Hematopoietic multipotent progenitor cell treated with erythropoietin and hydrocortisone succinate and interleukin-3 and kit ligand, for 17 days (in vitro differentiated cells): ENCODE data around the gene KIAA0586.
A peak's percentile ranks its signal among the peaks of the same experiment; 100 is the strongest.
"Not testable (repeated sequence)": the region's sequence is repeated elsewhere in the genome, so short reads cannot be mapped to it uniquely, and the experiment has no call there.

Experiments
- DNase-seq: peaks from one replicate; pipeline ENCODE4 v3.0.0-alpha.2; 2015; ENCODE audit warnings: low spot score

The KIAA0586 gene

GRCh38 chr14:58464652-58465051 is 37.1 kb downstream of the KIAA0586 start:
- DNase-seq, result no peak

- DNase-seq, result no peak
Measured at GRCh38 chr14:58465421-58465820, 37.9 kb downstream of the KIAA0586 start.

DNA sequence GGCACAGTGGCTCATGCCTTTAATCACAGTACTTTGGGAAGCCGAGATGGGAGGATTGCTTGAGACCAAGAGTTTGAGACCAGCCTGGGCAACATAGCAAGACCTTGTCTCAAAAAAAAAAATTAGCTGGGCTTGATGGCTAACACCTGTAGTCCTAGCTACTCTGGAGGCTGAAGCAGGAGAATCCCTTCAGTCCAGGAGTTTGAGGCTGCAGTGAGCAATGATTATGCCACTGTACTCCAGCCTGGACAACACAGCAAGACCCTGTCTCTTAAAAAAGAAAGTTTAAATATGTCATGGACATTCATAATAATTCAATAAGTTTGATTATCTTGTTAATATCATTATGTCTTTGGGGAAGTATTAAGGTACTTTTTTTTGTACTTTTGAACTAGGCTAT is 38.9 kb downstream of the KIAA0586 start:
- no peak for DNase-seq

GRCh38 chr14:58467575-58467974 is 40.1 kb downstream of the KIAA0586 start:
- DNase-seq, result no peak

DNA sequence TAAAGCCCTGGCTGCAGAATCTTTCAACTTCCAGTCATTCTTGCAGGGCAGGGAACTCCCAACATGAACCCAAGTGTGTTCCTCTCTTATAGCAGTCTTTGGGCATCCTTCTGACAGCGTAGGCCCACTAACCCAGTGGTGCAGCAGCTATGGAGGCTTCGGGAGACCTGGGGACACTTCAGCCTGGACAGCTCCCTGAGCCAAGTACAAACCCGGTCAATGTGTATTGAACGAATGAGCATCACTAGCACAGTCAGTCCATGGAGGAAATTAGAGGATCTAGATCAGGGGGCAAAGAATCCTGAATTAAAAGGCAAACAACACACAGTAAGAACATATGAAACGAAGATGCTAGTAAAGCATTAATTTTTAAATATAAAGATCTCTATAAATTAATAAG is 41.8 kb downstream of the KIAA0586 start:
- no peak for DNase-seq

DNA sequence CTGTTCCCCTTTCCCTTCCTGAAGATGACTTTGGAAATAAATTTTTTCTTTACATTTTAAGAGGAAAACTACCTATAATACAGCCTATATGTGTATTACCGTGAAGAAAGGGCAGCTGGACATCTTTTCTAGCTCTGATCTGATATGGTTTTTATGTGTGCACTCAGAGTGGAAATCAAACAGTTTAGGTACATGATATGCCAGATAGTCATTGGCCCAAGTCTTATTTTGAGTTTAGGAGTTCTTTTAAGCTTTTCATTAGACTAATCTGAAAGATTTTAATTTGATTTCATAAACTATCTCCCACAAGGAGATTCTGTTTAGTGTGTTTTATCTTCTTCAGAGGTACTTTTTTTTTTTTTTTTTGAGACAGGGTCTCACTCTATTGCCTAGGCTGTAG is 48.8 kb downstream of the KIAA0586 start:
- DNase-seq, result no peak

- DNase-seq, result no peak
Measured at GRCh38 chr14:58477653-58478052, 50.1 kb downstream of the KIAA0586 start.

DNA sequence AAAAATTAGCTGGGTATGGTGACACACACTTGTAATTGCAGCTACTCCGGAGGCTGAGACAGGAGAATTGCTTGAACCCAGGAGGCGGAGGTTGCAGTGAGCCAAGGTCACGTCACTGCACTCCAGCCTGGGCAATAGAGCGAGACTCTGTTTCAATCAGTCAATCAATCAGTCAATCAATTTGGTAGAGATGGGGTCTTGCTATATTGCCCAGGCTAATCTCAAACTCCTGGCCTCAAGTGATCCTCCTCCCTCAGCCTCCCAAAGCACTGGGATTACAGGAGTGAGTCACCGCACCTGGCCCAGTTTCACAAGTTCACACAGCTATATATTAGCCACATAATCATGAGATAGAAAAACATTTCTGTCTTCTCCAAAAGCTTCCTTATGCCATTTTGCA is 50.8 kb downstream of the KIAA0586 start:
- not testable (repeated sequence) for DNase-seq

DNA sequence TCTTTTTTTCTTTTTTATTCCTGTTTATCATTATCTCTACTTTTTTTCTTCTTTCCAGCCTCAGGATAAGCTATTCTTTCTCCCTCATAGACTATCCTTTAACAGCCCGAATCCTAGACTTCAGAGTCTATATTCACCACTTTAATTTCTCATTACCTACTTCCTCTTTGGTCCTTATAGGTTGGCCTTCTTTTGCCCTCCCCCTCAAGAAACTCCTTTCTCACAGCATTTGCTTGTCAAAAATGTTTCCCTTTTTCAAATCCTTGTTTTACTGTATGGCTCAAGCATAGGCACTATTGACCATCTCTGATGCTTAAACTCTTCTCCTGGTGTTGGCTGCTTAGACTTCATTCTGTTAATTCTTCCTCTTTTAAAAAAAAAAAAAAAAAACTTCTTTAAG is 52.5 kb downstream of the KIAA0586 start:
- DNase-seq, result no peak

GRCh38 chr14:58484176-58484575 is 56.7 kb downstream of the KIAA0586 start:
- no peak for DNase-seq

DNA sequence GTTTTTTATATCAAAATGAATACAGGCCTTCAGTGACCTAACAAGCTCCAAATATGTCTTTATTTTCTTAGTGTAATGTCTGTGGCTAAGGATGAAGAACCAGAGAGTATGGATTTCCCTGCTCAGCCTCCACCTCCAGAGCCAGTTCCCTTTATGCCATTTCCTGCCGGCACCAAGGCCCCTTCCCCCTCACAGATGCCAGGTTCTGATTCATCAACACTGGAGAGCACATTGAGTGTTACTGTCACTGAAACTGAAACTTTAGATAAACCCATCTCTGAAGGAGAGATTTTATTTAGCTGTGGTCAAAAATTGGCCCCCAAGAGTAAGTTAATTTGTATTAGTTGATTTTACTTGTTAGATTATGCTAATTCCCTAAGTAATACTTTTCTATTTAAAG is 61.0 kb downstream of the KIAA0586 start:
- DNase-seq, result no peak

DNA sequence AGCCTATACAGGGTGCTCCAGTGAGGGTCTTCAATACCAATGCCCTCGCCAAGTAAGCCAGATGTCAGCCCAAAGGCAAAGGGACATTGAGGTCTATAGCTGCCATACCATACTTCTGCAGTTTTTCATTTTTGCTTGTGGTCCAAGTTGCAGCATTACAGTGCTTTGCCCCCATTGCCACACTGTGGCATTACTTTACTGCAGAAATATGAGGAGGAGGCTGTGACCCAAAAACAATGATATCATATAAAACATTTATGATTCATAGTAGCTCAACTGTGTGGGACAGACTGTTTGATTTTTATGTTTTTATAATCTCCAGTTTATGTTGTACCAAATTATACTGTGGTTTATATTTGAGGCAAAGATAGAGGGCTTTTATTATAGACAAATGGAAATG is 64.1 kb downstream of the KIAA0586 start:
- DNase-seq, result no peak

DNA sequence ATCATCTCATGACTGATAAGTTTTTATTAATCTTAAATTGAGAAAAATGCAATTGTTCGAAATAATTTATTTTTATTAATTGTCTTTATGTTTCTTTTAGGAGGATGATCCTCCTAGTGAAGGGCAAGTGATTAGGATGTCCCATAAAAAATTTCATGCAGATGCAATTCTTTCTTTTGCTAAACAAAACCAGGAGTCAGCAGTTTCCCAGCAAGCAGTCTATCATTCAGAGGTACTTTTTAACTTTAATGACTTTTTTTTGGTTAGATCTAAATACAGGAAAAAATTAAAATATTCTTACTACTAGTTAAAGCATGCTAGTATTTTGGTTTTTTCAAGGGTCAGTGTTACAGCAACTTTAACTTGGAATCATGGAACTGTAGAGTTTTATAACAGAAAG is 64.5 kb downstream of the KIAA0586 start:
- DNase-seq, result no peak

DNA sequence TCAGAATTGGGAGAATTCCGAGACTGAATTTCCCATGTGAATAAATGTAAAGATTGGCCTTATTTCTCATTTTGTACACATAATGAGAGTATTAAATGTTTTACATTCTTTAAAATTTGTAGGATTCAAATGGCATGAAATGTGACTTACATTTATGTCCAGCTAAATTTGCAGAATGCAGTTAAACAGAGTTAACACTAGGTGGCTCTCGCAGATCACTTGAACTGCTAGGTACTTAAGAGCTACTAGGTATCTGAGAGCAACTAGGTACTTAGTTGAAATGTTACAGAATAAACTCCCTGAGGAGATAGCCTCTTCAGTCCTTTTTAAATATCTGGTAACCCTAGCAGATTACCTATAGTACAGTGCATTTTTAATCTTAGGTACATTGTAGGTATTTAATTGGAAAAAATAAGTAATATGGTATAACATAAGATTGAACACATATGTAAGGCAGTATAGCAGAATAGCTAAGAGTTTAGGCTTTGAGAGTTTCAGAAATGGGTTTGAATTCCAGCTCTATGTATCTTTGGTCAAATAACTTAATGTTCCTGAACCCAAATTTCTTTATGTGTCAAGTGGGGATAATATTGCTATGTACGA is 73.8 kb downstream of the KIAA0586 start:
- DNase-seq, result peak; percentile 65

DNA sequence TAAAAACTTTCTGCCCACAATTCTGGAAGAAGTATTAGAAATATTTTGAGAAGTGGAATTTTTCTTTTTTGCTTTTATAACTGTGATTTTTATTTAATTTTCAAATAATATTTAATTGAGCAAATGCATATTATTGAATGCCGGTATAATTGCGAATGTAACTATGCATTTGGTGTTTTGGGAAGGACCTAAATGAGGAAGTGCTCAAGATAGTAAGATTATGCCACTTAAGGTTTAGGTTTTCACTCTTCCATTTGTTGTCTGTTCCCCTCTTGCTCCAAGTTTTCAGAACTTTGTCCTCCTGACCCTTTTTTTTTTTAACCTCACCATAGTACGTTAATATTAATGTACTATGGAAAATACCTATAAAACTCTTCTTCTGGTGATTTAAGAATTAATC is 85.8 kb downstream of the KIAA0586 start:
- no peak for DNase-seq

DNA sequence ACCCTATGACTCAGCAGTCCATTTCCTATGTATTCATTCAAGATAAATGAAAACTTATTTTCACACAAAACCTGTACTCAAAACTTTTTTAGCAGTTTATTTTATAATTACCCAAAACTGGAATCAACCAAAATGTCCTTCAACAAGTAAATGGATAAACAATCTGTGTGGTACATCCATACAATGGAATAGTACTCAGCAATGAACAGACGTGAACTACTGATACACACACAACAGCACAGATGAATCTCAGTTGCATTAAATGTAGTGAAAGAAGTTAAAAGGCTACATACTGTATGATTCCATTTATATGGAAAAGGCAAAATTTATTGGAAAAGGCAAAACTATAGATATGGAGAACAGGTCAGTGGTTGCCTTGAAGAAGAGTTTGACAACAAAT is 90.1 kb downstream of the KIAA0586 start:
- no peak for DNase-seq

GRCh38 chr14:58525691-58526090 is 98.2 kb downstream of the KIAA0586 start:
- not testable (repeated sequence) for DNase-seq

GRCh38 chr14:58533446-58533845 is 105.9 kb downstream of the KIAA0586 start:
- DNase-seq, result no peak

DNA sequence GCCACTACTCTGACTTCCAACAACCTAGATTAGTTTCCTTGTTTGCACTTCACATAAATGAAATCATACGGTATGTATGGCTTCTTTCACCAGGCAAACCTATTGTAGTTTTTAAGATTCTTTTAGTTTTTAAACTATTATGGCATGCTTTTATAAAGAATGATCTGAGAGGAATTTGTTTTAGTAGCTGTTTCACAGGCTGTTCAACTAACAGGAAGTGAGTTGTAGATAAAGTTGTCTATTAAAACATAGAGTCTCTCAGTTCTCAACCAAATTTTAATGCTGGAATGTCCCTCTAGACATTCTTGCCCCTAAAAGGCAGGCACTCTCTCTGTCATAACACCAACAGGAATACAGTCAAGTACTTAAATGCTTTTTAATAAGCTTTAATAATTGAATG is 107.5 kb downstream of the KIAA0586 start:
- no peak for DNase-seq

DNA sequence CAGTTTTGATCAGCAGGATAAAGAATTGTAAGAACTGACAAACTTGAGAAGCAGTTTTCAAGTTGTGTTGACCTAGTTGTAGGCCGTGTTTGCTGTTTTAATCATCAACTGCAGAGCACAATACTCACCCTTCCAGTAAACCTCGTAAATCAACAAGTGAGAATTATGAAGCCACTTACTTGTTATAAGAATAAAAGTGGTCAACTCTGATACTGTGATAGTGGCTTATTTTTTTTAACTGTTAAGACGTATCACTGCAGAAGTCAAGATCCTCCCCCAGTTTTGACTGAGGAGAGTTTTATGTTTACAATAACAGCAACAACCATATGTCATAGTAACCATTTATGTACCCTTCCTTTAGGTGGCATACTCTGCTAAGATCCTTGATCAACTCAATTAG is 109.5 kb downstream of the KIAA0586 start:
- no peak for DNase-seq

DNA sequence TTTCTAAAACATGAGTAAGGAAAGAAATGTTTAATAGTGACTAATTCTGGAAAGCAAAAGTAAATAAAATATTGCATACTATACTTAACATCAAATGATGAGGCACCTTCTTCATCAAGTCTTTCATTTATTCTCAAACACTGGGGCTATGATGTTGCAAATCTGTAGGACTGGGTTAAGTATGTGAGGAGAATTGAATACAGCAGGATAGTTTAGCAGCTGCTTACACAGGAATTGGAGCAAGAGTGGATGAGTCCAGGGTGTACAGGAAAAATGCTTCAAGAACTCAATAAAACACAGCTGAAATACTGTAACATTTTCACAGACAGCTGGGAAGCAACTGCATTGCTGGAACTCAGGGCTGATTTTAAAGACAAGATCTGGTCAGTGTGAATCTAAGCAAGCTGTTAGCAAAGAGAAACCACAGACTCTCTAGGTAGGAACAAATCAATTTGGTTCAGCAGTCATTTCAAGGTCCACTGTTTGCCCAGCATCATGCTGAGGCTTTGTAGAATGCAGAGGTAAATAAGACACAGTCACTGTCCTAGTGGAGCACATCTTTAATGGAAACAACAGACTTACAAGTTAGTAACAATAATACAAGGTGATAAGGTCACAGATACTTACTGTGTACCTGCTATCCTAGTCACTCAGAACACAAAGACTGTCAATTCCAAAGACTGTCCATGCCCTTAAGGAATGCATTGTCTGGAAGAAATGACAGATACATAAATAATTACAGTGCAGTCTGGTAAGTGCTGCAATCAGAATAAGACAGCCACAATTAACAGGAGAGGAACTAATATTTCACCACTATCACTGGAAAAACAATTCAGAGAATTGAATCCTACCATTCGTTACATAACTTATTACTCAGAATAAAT is 113.5 kb downstream of the KIAA0586 start:
- no peak for DNase-seq

GRCh38 chr14:58541633-58542022 is 114.1 kb downstream of the KIAA0586 start:
- DNase-seq, result no peak

- no peak for DNase-seq
Measured at GRCh38 chr14:58543253-58543652, 115.7 kb downstream of the KIAA0586 start.

DNA sequence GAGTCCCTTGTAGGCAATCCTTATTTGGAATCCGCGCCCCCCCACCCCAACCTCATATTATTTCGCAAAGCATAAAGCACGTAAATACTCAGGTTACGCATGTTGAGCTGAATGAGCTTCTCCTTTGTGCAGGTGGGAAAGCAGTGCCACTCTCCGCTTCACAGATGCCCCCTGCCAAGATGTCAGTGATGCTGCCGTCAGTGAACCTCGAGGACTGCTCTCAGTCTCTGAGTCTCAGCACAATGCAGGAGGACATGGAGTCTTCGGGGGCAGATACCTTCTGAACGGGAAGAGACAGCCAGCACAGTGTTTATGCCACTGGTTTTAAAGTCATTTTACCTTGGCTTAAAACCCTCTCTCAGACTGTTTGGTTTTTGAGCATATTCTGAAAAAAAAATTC is 120.1 kb downstream of the KIAA0586 start:
- no peak for DNase-seq
